HEK293 (cell line): Measurements from ENCODE around the gene HRH4.

Source experiments
- GFI1B ChIP-seq: fragments of 450-650 bp; formaldehyde crosslinking; IDR thresholded peaks from 2 replicates; pipeline ENCODE4 v1.5.1; 2016; ENCODE audit warnings: missing biosample characterization, missing genetic modification characterization
- KLF9 ChIP-seq: fragments of 450-650 bp; formaldehyde crosslinking; IDR thresholded peaks from 2 replicates; pipeline ENCODE4 v1.5.1; 2016; ENCODE audit warnings: missing biosample characterization, missing genetic modification characterization, low read depth
- MEIS1 ChIP-seq: sonication (generic); formaldehyde crosslinking; IDR thresholded peaks from 2 replicates; pipeline ENCODE4 v1.8.1; 2022; ENCODE audit warnings: missing genetic modification reagents, mild to moderate bottlenecking, borderline replicate concordance
- ZBTB17 ChIP-seq: fragments of 450-650 bp; formaldehyde crosslinking; IDR thresholded peaks from 2 replicates; pipeline ENCODE4 v1.5.1; 2016; ENCODE audit warnings: missing biosample characterization, missing genetic modification characterization
- ZNF133 ChIP-seq: fragments of 450-650 bp; formaldehyde crosslinking; IDR thresholded peaks from 2 replicates; pipeline ENCODE4 v1.5.1; 2016; ENCODE audit warnings: missing biosample characterization, missing genetic modification characterization
- ZNF501 ChIP-seq: fragments of 450-650 bp; formaldehyde crosslinking; IDR thresholded peaks from 2 replicates; pipeline ENCODE4 v1.5.1; 2016; ENCODE audit warnings: missing biosample characterization, missing genetic modification characterization
- ZSCAN4 ChIP-seq: fragments of 450-650 bp; formaldehyde crosslinking; IDR thresholded peaks from 2 replicates; pipeline ENCODE4 v1.5.1; 2017; ENCODE audit warnings: missing biosample characterization, missing genetic modification characterization
- TF ChIP-seq, protein P1 (sequence below): fragments of 450-650 bp; formaldehyde crosslinking; IDR thresholded peaks from 2 replicates; pipeline ENCODE4 v1.5.1; 2016; ENCODE audit warnings: missing biosample characterization, missing genetic modification characterization
- TF ChIP-seq, protein P2 (sequence below): fragments of 450-650 bp; formaldehyde crosslinking; IDR thresholded peaks from 2 replicates; pipeline ENCODE4 v1.5.1; 2016; ENCODE audit warnings: missing biosample characterization, missing genetic modification characterization, low read depth

DNA sequence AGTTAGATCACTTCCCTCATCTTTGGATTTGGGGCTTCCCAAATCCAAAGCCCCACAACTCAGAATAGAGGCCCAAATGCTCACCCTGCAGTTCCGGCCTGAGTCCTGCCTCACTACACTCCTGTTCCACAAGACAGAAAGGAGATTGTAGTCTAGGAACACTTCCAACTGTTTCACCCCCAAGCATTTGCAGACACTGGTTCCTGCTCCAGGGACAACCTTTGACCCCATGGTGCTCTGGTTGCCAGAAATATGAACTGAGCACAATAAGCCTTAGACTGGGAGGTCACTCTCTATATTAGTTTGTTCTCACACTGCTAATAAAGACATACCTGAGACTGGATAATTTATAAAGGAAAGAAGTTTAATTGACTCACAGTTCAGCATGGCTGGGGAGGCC, 49.0 kb downstream of the HRH4 start:
- TF ChIP-seq ZSCAN4 (tag by site-specific recombination), result no peak
- TF ChIP-seq, protein P1, sequence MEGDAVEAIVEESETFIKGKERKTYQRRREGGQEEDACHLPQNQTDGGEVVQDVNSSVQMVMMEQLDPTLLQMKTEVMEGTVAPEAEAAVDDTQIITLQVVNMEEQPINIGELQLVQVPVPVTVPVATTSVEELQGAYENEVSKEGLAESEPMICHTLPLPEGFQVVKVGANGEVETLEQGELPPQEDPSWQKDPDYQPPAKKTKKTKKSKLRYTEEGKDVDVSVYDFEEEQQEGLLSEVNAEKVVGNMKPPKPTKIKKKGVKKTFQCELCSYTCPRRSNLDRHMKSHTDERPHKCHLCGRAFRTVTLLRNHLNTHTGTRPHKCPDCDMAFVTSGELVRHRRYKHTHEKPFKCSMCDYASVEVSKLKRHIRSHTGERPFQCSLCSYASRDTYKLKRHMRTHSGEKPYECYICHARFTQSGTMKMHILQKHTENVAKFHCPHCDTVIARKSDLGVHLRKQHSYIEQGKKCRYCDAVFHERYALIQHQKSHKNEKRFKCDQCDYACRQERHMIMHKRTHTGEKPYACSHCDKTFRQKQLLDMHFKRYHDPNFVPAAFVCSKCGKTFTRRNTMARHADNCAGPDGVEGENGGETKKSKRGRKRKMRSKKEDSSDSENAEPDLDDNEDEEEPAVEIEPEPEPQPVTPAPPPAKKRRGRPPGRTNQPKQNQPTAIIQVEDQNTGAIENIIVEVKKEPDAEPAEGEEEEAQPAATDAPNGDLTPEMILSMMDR, result no peak
- TF ChIP-seq ZNF501 (tag by site-specific recombination), result no peak
- TF ChIP-seq GFI1B (tag by site-specific recombination), result no peak
- TF ChIP-seq, protein P2, sequence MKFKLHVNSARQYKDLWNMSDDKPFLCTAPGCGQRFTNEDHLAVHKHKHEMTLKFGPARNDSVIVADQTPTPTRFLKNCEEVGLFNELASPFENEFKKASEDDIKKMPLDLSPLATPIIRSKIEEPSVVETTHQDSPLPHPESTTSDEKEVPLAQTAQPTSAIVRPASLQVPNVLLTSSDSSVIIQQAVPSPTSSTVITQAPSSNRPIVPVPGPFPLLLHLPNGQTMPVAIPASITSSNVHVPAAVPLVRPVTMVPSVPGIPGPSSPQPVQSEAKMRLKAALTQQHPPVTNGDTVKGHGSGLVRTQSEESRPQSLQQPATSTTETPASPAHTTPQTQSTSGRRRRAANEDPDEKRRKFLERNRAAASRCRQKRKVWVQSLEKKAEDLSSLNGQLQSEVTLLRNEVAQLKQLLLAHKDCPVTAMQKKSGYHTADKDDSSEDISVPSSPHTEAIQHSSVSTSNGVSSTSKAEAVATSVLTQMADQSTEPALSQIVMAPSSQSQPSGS (tag by site-specific recombination), result no peak
- TF ChIP-seq ZBTB17 (tag by site-specific recombination), result no peak
- TF ChIP-seq KLF9 (tag by site-specific recombination), result no peak
- no peak for TF ChIP-seq MEIS1 (CRISPR knock-in tag)
- TF ChIP-seq ZNF133 (tag by site-specific recombination), result no peak
